Thyroid gland (tissue), 4 donors: Measurements from ENCODE around the gene OR52B6.

ENCODE experiments used
- POLR2A ChIP-seq, 2 donors: fragments of 450-650 bp; IDR thresholded peaks; one replicate each; pipeline ENCODE4 v1.6.1; 2017; ENCODE audit warnings: antibody characterized with exemption in 2 of 2, mild to moderate bottlenecking in 2 of 2, moderate library complexity in 1 of 2
- TF ChIP-seq, protein P1 (sequence below), 6 experiments: fragments of 200-600 bp in 3 of 6; fragments of 450-650 bp in 3 of 6; sonication (generic) in 3 of 6; IDR thresholded peaks; one replicate each; pipeline ENCODE4 v1.5.1; 2016 to 2019; ENCODE audit warnings: antibody characterized with exemption in 6 of 6, mild to moderate bottlenecking in 2 of 6, inconsistent platforms in 1 of 6, moderate library complexity in 1 of 6

DNA sequence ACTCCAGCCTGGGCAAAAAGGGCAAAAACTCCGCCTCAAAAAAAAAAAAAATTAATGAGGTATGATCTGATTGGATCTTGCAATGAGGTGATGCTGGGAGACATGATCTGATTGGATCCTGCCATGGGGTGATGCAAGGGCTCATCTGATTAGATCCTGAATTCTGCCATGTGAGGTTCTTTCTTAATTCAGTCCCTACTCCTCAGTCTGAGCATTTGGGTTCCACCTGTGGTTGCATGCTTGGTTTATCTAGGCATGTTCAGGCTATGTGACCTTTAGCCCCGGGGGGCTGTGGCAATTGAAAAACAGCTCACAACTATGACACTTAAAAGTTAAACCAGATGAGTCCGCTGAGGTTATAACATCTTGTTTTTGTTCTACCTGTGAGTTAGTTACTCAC lies 10.9 kb downstream of the OR52B6 start:
- no peak for TF ChIP-seq POLR2A (IDR thresholded peaks at IDR 0.05)
- TF ChIP-seq, protein P1, sequence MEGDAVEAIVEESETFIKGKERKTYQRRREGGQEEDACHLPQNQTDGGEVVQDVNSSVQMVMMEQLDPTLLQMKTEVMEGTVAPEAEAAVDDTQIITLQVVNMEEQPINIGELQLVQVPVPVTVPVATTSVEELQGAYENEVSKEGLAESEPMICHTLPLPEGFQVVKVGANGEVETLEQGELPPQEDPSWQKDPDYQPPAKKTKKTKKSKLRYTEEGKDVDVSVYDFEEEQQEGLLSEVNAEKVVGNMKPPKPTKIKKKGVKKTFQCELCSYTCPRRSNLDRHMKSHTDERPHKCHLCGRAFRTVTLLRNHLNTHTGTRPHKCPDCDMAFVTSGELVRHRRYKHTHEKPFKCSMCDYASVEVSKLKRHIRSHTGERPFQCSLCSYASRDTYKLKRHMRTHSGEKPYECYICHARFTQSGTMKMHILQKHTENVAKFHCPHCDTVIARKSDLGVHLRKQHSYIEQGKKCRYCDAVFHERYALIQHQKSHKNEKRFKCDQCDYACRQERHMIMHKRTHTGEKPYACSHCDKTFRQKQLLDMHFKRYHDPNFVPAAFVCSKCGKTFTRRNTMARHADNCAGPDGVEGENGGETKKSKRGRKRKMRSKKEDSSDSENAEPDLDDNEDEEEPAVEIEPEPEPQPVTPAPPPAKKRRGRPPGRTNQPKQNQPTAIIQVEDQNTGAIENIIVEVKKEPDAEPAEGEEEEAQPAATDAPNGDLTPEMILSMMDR (IDR thresholded peaks at IDR 0.05): no peak
